ENCODE results near the gene JHY. TPM values are rescaled to one million over a fixed set of nuclear protein-coding genes. Genes with fewer than 3 reads are reported as not detected.

Gene JHY
- total RNA-seq, 1 experiment from 2014 or later: 4.8 TPM

- no peak for DNase-seq (ENCODE audit: low read depth, low spot score)
- Histone ChIP-seq H4K20me1 (ENCODE audit: insufficient read depth) (no peaks in the 10 kb centered on the region), H3K4me1 (ENCODE audit: control insufficient read depth in 1 of 2, insufficient read depth in 2 of 2, low read length in 2 of 2) (no peaks in the 10 kb centered on the region), H3K36me3 (ENCODE audit: control insufficient read depth in 1 of 2, insufficient read depth in 2 of 2, low read length in 2 of 2) (no peaks in the 10 kb centered on the region), H3K4me3 (replicated peaks in 1 of 2; ENCODE audit: low read depth in 1 of 2, low read length in 2 of 2) (no peak overlapping the region), H2AFZ (ENCODE audit: low read depth, low read length, poor library complexity, severe bottlenecking) (no peak overlapping the region), H3K9me2 (ENCODE audit: insufficient read depth) (no peaks in the 10 kb centered on the region), H3K27me3 (ENCODE audit: insufficient read depth, low read length) (no peaks in the 10 kb centered on the region), H3K27ac (ENCODE audit: low read depth, low read length) (no peak overlapping the region), H3K79me2 (ENCODE audit: insufficient read depth, low read length) (no peaks in the 10 kb centered on the region), H3K9ac (ENCODE audit: low read length) (no peak overlapping the region), H3K9me3 (ENCODE audit: control insufficient read depth in 1 of 2, insufficient read depth in 1 of 2, low read depth in 1 of 2, low read length in 2 of 2) (no peaks in the 10 kb centered on the region), H3K4me2 (ENCODE audit: low read length) (no peak overlapping the region)
- ChIA-PET RAD21 (ENCODE audit: low non-redundant PET in 1 of 2, low total read pairs in 2 of 2, uncharacterized antibody in 2 of 2, unreplicated experiment in 2 of 2) (no interaction called here), POLR2A (no interaction called here), CTCF (interaction anchor here (1.4 kb wide), 1 partner anchor 150 kb away, joined by 3 read pairs; no protein-coding TSS in a partner anchor)
- TF ChIP-seq YY1 (IDR thresholded peaks at IDR 0.05; ENCODE audit: extremely low read depth, insufficient replicate concordance, low read depth, low read length) (no peak), CEBPB (IDR thresholded peaks at IDR 0.05; ENCODE audit: low read depth) (no peak), SIN3A (IDR thresholded peaks at IDR 0.05; ENCODE audit: low read depth) (no peak), EGR1 (IDR thresholded peaks at IDR 0.05; ENCODE audit: low read depth) (no peak), ATF3 (IDR thresholded peaks at IDR 0.05) (no peak), ZFX (IDR thresholded peaks at IDR 0.05) (no peak), JUND (IDR thresholded peaks at IDR 0.05) (no peak), TCF7L2 (IDR thresholded peaks at IDR 0.05; ENCODE audit: borderline replicate concordance, extremely low read depth, insufficient read depth, insufficient read length) (no peak), POLR2A (IDR thresholded peaks at IDR 0.05; ENCODE audit: borderline replicate concordance, extremely low read depth, insufficient read depth, insufficient read length) (no peak), REST (IDR thresholded peaks at IDR 0.05; ENCODE audit: low read depth) (no peak), MAX (IDR thresholded peaks at IDR 0.05) (no peak), CBX3 (IDR thresholded peaks at IDR 0.05; ENCODE audit: low read depth) (no peak), POLR2AphosphoS5 (IDR thresholded peaks at IDR 0.05; ENCODE audit: low read depth, low read length) (no peak), ELF1 (IDR thresholded peaks at IDR 0.05; ENCODE audit: borderline replicate concordance, low read depth) (no peak), FOSL1 (IDR thresholded peaks at IDR 0.05; ENCODE audit: low read depth) (no peak)
- TF ChIP-seq, protein P1, sequence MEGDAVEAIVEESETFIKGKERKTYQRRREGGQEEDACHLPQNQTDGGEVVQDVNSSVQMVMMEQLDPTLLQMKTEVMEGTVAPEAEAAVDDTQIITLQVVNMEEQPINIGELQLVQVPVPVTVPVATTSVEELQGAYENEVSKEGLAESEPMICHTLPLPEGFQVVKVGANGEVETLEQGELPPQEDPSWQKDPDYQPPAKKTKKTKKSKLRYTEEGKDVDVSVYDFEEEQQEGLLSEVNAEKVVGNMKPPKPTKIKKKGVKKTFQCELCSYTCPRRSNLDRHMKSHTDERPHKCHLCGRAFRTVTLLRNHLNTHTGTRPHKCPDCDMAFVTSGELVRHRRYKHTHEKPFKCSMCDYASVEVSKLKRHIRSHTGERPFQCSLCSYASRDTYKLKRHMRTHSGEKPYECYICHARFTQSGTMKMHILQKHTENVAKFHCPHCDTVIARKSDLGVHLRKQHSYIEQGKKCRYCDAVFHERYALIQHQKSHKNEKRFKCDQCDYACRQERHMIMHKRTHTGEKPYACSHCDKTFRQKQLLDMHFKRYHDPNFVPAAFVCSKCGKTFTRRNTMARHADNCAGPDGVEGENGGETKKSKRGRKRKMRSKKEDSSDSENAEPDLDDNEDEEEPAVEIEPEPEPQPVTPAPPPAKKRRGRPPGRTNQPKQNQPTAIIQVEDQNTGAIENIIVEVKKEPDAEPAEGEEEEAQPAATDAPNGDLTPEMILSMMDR (IDR thresholded peaks at IDR 0.05 in 2 of 3, conservative IDR thresholded peaks at IDR 0.05 in 1 of 3; ENCODE audit: borderline replicate concordance in 1 of 3, insufficient read depth in 1 of 3, low read depth in 2 of 3, low read length in 2 of 3): no peak
- intact Hi-C loops (cut with micrococcal nuclease): no loop called here
- BruUV-seq (replicated peaks): no TSS peak
- no peak for ATAC-seq
These were observed 11.3 kb upstream of the JHY start for GRCh38 chr11:122871302-122871701.
